Activated gamma-delta T cell treated with anti-CD3 and anti-CD28 coated beads, Interleukin-2, amount 50 U/mL, for 16 hours (primary cell): ENCODE measurements around the gene DAPP1.
"Not testable (repeated sequence)": the region's sequence is repeated elsewhere in the genome, so short reads cannot be mapped to it uniquely, and the experiment has no call there.

Source experiments
- DNase-seq: peaks from one replicate; pipeline ENCODE4 v3.0.0-alpha.2; 2020; ENCODE audit warnings: low read depth

Gene DAPP1, protein sequence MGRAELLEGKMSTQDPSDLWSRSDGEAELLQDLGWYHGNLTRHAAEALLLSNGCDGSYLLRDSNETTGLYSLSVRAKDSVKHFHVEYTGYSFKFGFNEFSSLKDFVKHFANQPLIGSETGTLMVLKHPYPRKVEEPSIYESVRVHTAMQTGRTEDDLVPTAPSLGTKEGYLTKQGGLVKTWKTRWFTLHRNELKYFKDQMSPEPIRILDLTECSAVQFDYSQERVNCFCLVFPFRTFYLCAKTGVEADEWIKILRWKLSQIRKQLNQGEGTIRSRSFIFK

GRCh38 chr4:99816545-99817308, at the start of gene DAPP1:
Gene DAPP1 (plus strand): TSS chr4:99816827. CDS start chr4:99816914, 87 bp downstream.
- DNase-seq: peak; percentile 45

DNA sequence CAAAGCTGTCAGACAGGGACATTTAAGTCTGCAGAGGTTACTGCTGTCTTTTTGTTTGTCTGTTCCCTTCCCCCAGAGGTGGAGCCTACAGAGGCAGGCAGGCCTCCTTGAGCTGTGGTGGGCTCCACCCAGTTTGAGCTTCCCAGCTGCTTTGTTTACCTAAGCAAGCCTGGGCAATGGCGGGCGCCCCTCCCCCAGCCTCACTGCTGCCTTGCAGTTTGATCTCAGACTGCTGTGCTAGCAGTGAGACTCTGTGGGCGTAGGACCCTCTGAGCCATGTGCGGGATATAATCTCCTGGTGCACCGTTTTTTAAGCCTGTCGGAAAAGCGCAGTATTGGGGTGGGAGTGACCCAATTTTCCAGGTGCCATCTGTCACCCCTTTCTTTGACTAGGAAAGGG, 45.8 kb upstream of the DAPP1 start:
- not testable (repeated sequence) for DNase-seq

GRCh38 chr4:99783940-99784339, 32.7 kb upstream of the DAPP1 start:
- DNase-seq: no peak

DNA sequence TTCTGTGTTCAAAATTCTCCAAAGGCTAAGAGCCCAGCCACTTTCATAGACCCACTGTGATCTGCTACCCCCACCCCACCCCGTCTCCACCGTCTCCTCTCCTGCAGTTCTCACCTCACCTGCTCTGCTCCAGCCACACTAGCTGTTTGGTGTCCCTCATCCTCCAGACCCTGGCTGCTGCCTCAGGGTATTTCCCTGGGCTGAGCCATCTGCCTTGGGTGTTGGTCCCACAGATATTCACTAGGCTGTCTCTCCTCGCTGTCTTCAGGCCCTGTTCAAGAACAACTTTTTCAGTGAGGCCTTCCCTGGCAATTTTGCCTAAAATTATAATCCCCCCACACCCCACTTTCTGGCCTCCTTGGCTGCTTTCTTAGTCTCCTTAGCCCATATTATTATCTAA, 31.8 kb upstream of the DAPP1 start:
- DNase-seq: no peak

DNA sequence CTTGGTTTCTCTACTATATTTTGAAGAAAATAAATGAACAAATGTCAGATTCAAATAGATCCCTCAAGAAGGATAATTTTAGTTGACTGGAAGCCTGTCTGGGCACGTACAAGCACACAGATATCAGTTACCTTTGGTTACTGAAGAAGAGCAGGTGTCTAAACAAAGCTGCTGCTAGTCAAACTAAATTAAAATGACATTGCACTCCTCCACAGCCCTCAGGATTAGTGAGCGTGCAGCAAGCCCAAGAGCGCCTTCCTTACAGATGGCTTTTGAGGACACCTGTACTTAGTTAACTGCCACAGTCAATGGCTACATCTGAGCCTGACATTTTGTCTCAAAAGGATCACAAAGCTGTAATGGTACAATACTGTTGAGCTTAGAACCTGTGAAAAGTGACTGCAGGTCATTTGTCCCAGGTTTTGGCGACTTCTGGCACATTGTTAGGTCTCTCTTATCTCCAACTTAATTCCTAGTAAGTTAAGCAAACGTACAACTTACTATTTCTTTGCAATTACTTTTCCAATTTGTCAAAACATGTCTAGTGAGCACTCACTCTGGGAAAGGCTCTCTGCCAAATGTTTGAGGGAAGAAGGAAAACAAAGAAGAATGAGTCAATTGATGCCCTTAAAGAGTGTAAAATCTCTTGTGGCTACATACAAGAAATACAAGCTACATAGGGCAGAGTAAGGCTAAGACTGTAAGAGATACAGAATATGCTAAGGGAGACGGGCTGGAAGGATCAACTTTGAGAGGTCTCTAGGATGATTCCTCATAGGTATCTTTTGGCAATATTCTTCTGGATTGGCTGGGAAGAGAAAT, 25.6 kb upstream of the DAPP1 start:
- no peak for DNase-seq

- no peak for DNase-seq
Measured at GRCh38 chr4:99800332-99801004, 16.2 kb upstream of the DAPP1 start.

DNA sequence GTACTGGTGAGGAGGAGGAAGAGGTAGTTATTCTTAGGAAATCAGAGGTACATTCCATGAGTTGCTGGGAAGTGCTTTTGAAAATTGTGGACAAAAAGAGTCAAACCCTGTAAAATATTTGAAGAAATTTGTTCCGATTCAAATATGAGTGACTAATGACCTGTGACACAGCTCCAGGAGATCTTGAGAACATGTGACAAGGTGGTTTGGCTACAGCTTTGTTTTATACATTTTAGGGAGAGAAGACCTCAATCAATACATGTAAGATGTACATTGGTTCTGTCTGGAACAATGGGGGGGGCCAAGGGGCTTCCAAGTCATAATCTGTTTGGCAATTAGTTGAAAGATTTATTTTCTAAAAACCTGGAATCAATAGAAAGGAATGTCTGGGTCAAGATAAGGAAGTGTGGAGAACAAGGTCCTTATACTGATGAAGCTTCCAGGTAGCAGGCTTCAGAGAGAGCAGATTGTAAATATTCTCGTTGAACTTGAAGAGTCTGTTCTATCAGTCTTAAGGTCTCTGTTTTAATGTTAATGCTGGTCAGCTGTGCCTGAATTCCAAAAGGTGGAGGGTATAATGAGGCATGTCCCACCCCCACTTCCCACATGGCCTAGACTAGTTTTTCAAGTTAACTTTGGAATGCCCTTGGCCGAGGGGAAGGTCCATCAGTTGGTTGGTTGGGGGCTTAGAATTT, 15.5 kb upstream of the DAPP1 start:
- DNase-seq: no peak

DNA sequence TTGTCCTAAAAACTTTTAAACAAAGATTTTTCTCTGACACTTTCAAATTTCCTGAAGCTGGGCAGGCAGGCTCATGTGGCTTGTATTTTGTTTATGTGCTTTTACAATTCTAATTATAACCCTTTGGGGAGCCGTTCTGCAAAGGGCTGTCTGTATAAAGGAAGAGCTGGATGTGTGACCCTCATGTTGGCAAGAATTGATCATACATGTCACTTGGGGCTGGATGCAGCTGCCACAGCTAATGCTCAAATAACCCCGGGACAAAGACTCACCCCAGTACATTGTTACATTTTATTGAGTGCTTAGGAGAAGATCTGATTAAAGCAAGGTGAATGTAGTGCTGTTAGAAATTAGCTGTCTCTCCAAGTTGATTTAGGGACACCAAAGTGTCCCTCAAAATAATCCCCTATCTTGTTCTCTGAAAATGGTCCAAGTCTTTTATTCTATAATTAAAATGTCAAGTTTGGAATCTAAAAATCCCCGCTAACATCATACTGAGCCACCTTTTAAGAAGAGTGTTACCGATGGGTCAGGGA, 13.0 kb upstream of the DAPP1 start:
- DNase-seq: no peak

DNA sequence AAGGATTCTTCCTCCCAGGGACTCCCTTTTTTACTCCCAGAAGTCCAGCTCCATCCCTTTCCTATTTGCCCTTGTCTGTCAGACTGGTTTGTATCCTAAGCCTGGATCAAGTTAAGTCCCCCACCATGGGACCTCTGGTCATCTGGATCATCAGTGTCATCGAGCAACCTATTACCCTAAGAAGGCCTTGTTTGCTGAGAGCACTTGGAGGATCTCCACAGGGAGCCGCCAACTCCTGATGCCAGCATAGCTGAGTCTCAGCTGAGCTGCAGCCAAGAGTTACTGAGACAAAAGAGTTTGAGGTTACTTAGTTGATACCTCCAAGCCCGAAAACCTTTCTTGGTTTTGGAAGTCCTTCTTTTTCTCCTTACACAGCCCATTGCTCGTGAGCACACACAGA, 10.1 kb upstream of the DAPP1 start:
- no peak for DNase-seq

DNA sequence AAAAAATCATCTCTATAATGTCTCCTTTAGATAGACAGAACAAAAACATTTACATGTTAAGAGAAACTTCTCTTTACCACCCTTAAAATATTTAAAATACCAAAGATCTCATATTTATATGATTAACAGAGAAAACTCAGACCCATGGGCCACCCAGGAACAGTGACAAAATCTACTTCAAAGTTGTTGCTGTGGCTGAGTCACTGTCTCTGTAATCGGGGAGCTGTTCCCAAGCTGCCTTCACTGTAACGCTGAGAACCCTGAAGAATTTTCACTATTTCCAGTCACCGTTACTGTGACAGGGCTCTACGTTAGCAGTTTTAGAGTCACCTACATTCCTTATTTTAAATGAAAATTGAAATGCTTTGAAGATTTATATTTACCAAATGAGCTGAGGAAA, 9.0 kb upstream of the DAPP1 start:
- no peak for DNase-seq

- peak; percentile 42 for DNase-seq
Measured at GRCh38 chr4:99808260-99808857, 8.3 kb upstream of the DAPP1 start.

DNA sequence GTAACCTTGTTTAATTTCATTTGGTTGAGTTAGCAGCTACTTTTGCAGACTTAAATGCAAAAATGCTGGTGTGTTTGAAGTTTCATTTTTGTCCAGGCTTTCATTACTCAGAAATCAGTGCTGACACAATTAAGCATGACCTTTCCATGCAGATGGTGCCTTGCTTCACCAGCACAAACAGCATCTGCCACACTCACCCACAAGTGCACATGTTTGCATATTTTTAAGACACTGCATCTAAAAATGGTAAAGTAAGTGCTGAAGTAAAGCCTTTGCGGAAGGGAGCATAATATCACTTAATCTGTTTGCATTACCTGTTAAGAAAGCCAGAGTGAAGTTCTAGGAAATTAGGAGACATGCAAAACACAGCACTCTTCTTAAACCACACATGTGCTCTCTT, 7.3 kb upstream of the DAPP1 start:
- DNase-seq: no peak

- DNase-seq: no peak
Measured at GRCh38 chr4:99810536-99810935, 6.1 kb upstream of the DAPP1 start.

- no peak for DNase-seq
Measured at GRCh38 chr4:99811117-99811516, 5.5 kb upstream of the DAPP1 start.

DNA sequence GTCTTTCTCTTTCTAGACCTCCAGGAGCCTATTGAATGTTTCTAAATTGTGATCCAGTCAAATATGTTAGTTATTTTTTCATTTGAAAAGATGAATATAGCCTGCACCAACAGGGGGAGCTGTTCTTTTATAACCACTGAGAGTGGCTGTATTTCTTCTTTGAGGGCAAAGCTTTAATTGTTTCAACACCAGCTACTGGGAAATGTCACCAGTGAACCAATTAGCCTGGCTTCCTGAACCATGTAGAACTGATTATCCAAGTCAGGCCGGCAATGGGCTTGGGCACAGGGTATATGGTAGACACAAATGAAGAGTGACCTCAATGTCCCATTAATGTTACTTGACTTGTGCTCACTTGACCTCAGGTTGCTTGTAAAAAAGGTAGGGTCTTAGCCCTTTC, 4.8 kb upstream of the DAPP1 start:
- DNase-seq: no peak

DNA sequence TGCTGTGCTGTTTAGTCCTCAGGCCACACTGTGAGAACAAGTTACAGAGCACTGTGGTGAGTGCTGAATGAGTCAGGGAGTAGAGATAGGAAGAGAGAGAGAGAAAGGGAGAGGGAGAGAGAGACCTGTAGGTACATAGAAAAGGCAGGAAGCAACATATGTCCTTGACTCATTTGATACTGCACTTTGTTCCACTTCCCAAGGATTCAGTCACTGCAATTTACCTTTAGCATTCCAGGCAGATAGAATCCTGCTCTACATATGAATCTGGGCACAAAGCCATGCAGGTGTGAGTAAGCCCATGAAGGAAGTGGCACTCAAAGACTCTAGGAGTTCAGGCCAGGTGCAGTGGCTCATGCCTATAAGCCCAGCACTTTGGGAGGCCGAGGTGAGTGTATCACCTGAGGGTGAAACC, 1.0 kb upstream of the DAPP1 start:
- DNase-seq: no peak

DNA sequence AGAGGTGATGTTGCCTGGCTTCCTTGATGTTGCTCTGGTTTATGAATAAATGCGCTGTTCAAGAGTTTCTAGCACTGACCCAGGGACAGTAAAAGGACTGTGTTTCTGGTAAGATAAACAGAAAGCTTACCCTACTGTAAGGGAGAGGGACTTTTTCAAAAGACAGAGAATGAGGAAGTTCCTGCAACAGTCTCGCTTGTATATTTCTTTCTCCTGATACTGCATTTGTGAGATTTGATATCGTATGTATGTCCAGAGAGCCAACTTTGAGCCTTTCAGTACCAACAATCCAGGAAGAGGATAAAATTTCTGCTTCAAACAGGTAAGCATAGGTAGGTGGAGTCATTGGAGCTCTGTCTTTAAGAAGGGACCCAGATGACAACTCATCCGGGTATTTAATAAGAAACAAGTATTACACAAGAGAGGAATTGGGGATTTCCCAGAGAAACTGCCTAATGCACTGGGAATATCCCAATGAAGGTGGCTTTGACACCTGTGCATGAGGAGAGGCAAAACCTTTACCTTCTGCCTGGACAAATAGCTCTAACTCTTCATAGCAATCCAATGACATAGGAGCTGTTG, 773 bp downstream of the DAPP1 start:
- no peak for DNase-seq

GRCh38 chr4:99818661-99819060, 2.0 kb downstream of the DAPP1 start:
- no peak for DNase-seq

DNA sequence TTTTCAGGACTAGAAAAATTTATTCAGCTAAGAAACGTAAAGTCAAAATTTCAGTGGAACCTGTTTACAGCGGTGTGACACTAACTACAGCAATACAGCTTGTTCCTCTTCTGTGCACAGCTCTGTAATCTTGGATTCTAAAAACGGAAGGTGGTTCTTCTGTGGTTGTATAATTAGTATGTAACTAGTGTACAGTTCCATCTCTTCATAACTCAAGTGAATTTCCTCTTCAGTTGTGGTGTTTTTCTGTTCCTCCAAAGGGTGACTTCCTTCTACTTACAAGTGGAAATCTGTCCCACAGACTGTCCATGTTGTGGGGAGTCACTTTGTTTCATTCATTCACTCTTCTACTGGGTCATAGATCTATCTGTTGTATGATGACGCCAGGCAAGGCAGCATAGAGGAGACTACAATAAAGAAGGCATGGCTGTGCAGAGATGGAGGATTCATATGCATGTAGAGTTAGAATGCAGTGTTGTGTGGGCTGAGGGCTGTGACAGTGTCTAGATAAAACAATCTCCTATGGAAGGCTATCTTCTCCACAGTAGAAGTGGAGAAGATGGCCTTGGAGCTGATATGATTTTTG, 5.4 kb downstream of the DAPP1 start:
- DNase-seq: no peak

GRCh38 chr4:99822734-99823133, 6.1 kb downstream of the DAPP1 start:
- no peak for DNase-seq
